Astrocyte of the spinal cord (primary cell): ENCODE measurements around the gene ENTHD1.

Experiments
- DNase-seq: peaks from one replicate; pipeline ENCODE4 v3.0.0; 2011; ENCODE audit warnings: low read depth, low spot score
- H3K4me3 ChIP-seq: 2 replicates; pipeline ENCODE4 v1.5.1; 2011; ENCODE audit warnings: low read depth, mild to moderate bottlenecking, low read length, moderate library complexity
- CTCF ChIP-seq: IDR thresholded peaks from 2 replicates; pipeline ENCODE4 v1.5.1; 2012; ENCODE audit warnings: low read depth, mild to moderate bottlenecking, low read length, inconsistent platforms
- in situ Hi-C: cut with HindIII; loops from 2 replicates; pipeline ENCODE4 v1.10.0; 2017; ENCODE audit warnings: low sequenced_read_pairs

The ENTHD1 gene

GRCh38 chr22:39789788-39790187 lies 103.8 kb downstream of the ENTHD1 start:
- in situ Hi-C loops, result no loop called here
- no peak overlapping the region for H3K4me3 ChIP-seq
- no peak for TF ChIP-seq CTCF
- DNase-seq, result no peak

DNA sequence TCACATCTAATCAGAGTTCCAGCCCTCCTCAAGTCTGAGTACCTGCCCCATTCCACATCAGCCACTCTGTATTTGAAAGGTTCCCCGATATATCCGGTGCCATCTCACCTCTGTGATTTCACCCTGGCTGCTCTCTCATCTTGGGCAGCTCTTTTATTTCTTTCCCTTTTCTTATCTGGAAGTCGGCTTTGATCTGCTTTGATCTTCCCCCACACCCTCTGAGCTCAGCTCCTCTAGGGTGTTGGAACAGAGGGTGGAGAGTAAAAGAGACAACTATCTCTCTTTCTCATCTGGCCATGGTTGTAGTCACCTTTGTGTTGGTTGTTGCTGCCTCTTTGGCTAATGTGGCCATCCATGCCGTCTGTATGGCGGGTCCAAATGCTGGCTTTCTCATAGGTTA lies 108.3 kb downstream of the ENTHD1 start:
- in situ Hi-C loops, result no loop called here
- DNase-seq, result no peak
- TF ChIP-seq CTCF, result no peak
- no peak overlapping the region for H3K4me3 ChIP-seq

DNA sequence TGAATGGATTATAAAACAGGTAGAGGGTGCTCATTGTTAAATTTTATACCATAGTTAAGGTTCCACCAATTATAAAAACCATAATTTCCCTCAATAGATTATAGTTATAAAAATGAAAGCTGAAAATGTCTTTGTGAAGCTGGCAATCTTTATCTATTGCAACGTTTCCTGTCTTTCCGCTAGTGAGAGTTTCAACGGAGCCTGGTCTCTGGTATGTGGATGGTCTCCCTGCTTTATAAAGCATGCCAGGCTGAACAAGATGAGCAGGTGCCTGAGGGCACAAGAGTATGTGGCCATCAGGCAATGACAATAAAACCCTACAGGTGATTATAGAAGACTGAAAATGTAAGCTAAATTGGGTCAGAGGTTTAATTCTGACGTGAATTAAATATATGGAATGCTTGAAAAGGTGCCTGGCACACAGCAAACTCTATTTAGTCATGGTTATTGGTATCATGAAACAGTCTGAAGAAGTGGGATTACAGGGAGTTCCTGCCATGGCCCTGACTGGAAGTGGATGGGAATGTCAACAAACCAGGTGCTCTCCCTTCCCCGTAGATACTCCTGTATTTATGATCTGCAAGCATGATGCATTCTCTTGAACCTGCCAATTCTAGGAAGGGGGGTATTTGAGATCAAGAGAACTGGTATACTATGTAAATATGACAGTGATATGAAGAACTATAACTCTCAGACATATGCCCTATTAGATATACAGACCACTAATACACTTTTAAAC lies 115.7 kb downstream of the ENTHD1 start:
- in situ Hi-C loops, result no loop called here
- no peak for TF ChIP-seq CTCF
- DNase-seq, result no peak
- no peak overlapping the region for H3K4me3 ChIP-seq

- no peak for TF ChIP-seq CTCF
- no peak overlapping the region for H3K4me3 ChIP-seq
- in situ Hi-C loops, result no loop called here
- no peak for DNase-seq
Observed at GRCh38 chr22:39776295-39777009, 117.1 kb downstream of the ENTHD1 start.

DNA sequence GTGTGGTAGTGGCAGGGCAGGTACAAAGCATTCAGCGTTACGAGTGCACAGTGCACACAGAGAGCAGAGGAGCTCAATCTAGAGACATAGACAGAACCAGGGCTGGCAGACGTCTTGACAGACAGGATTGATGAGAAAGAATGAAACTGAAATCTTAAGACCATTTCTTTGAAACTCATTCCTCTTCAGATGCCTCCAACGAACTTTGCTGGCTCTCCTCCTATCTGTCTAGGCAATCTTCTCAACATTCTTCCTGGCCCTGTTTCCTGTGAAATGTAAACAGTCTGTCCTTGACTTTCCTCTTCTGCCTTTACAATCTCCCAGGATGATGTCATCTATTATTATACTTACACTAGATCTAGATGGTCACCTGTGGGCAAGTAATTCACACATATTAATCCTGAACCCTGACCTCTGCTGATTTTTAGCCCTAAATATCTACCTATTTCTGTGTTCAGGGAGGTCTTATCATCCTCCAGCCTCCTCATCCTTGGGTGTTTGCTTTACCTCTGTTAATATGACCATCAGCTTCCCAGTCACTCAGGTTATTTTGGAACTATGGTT lies 119.5 kb downstream of the ENTHD1 start:
- H3K4me3 ChIP-seq, result no peak overlapping the region
- no peak for TF ChIP-seq CTCF
- no peak for DNase-seq
- in situ Hi-C loops, result no loop called here

DNA sequence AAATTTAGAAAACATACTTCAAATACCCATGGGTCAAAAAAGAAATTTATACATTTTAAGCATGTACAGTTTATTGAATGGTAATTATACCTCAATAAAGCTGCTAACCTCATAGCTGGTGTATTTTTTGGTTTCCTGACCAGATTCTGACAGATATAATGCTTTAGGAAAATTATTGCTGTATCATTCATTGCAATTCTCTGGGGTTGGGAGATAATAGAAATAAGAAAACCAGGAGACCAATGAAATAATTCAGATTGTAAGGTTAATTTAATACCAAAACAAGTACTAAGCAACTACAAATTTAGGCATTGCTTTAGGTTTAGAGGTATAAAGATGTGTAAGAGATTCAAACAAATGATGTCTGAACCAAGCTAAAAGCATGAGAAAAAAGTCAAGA lies 120.1 kb downstream of the ENTHD1 start:
- in situ Hi-C loops, result no loop called here
- TF ChIP-seq CTCF, result no peak
- H3K4me3 ChIP-seq, result no peak overlapping the region
- no peak for DNase-seq
